ENCODE measurements around the gene ZNF710.

Gene ZNF710

GRCh38 chr15:90090226-90090848 lies 89.2 kb downstream of the ZNF710 start:
- TF ChIP-seq NFIC (IDR thresholded peaks at IDR 0.05) (no peak), RAD21 (IDR thresholded peaks at IDR 0.05; ENCODE audit: low read depth) (no peak), CEBPB (IDR thresholded peaks at IDR 0.05) (no peak), EP300 (IDR thresholded peaks at IDR 0.05; ENCODE audit: borderline replicate concordance) (no peak), TCF12 (IDR thresholded peaks at IDR 0.05; ENCODE audit: low read depth) (no peak), YY1 (IDR thresholded peaks at IDR 0.05; ENCODE audit: low read depth) (no peak), USF1 (IDR thresholded peaks at IDR 0.05) (no peak), MAX (IDR thresholded peaks at IDR 0.05) (no peak), FOXM1 (IDR thresholded peaks at IDR 0.05; ENCODE audit: borderline replicate concordance, low read depth) (no peak)

GRCh38 chr15:90091156-90091931 lies 90.2 kb downstream of the ZNF710 start:
- TF ChIP-seq FOXM1 (IDR thresholded peaks at IDR 0.05; ENCODE audit: borderline replicate concordance, low read depth) (no peak), TEAD4 (IDR thresholded peaks at IDR 0.05) (no peak), EP300 (IDR thresholded peaks at IDR 0.05; ENCODE audit: borderline replicate concordance) (no peak), RAD21 (IDR thresholded peaks at IDR 0.05; ENCODE audit: low read depth) (no peak), CEBPB (IDR thresholded peaks at IDR 0.05) (no peak), MAX (IDR thresholded peaks at IDR 0.05) (no peak)

- TF ChIP-seq FOXM1 (IDR thresholded peaks at IDR 0.05; ENCODE audit: borderline replicate concordance, low read depth): no peak
- TF ChIP-seq CREB1 (IDR thresholded peaks at IDR 0.05; ENCODE audit: low read depth): 0 out of 2 replicates have a peak, but pooled peaks have one; percentile 8
Observed at GRCh38 chr15:90095521-90095959, 94.4 kb downstream of the ZNF710 start.

GRCh38 chr15:90097475-90097874 lies 96.4 kb downstream of the ZNF710 start:
- TF ChIP-seq EGR1 (IDR thresholded peaks at IDR 0.05) (no peak), TEAD4 (IDR thresholded peaks at IDR 0.05) (no peak), MAX (IDR thresholded peaks at IDR 0.05) (no peak), FOXM1 (IDR thresholded peaks at IDR 0.05; ENCODE audit: borderline replicate concordance, low read depth) (no peak), YY1 (IDR thresholded peaks at IDR 0.05; ENCODE audit: low read depth) (no peak), ZBTB7A (IDR thresholded peaks at IDR 0.05; ENCODE audit: low read depth) (no peak), USF1 (IDR thresholded peaks at IDR 0.05) (no peak), NFIC (IDR thresholded peaks at IDR 0.05) (no peak), CEBPB (IDR thresholded peaks at IDR 0.05) (no peak), REST (IDR thresholded peaks at IDR 0.05; ENCODE audit: low read depth) (no peak), TAF1 (IDR thresholded peaks at IDR 0.05; ENCODE audit: low read depth) (no peak), TCF12 (IDR thresholded peaks at IDR 0.05; ENCODE audit: low read depth) (no peak), EP300 (IDR thresholded peaks at IDR 0.05; ENCODE audit: borderline replicate concordance) (no peak)

GRCh38 chr15:90099072-90099867 lies 98.1 kb downstream of the ZNF710 start:
- TF ChIP-seq YY1 (IDR thresholded peaks at IDR 0.05; ENCODE audit: low read depth) (no peak), RAD21 (IDR thresholded peaks at IDR 0.05; ENCODE audit: low read depth) (no peak), CEBPB (IDR thresholded peaks at IDR 0.05) (no peak)

GRCh38 chr15:90099868-90100831 lies 99.0 kb downstream of the ZNF710 start:
- TF ChIP-seq TEAD4 (IDR thresholded peaks at IDR 0.05) (peak; percentile 76), EGR1 (IDR thresholded peaks at IDR 0.05) (no peak)
